Measurements from ENCODE around the gene RDH8. TPM values are rescaled to one million over a fixed set of nuclear protein-coding genes. Genes with fewer than 3 reads are reported as not detected.

RDH8 gene
- total and polyA plus RNA-seq, 2 donors (not counting 3 experiments of a cell fraction or from before 2014, with no cell fraction given), result not detected

DNA sequence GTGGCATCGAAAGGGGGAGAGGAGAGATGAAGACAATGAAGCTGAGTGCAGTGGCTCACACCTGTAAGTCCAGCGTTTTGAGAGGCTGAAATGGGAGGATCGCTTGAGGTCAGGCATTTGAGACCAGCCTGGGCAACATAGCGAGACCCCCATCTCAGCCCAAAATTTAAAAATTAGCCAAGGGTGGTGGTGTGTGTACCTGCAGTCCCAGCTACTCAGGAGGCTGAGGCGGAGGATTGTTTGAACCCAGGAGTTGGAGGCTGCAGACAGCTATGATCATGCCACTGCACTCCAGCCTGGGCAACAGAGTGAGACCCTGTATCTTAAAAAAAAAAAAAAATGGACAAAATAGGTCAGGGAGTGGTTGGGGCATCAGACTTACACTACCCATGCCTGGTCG, 7.6 kb downstream of the RDH8 start:
- Histone ChIP-seq H3K79me2 (ENCODE audit: control insufficient read depth, insufficient read depth, low read length) (no peaks in the 10 kb centered on the region), H3K27me3 (ENCODE audit: control insufficient read depth in 2 of 2, insufficient read depth in 2 of 2, low read length in 2 of 2) (no peaks in the 10 kb centered on the region), H3K9ac (replicated peaks; ENCODE audit: extremely low read depth, insufficient read depth, low read length) (no peak overlapping the region), H3K4me3 (replicated peaks in 1 of 3; ENCODE audit: insufficient read depth in 1 of 3, low read depth in 1 of 3, low read length in 3 of 3) (no peak overlapping the region), H3K36me3 (ENCODE audit: control insufficient read depth in 2 of 2, extremely low read depth in 1 of 2, insufficient read depth in 2 of 2, low read length in 2 of 2) (no peaks in the 10 kb centered on the region), H3K4me1 (ENCODE audit: control insufficient read depth, extremely low read depth, insufficient read depth, low read length) (no peaks in the 10 kb centered on the region), H3K9me1 (replicated peaks; ENCODE audit: control insufficient read depth, extremely low read depth, insufficient read depth, low read length) (no peaks in the 10 kb centered on the region), H3K27ac (ENCODE audit: insufficient read depth, low read depth, low read length) (no peak overlapping the region), H3K9me3 (replicated peaks; ENCODE audit: control insufficient read depth, insufficient read depth, low read length) (no peaks in the 10 kb centered on the region), H4K20me1 (replicated peaks; ENCODE audit: control insufficient read depth, extremely low read depth, insufficient read depth, low read length) (no peaks in the 10 kb centered on the region), H2AFZ (ENCODE audit: low read depth, low read length) (no peak overlapping the region), H3K4me2 (ENCODE audit: insufficient read depth, low read length) (no peak overlapping the region)
- dilution Hi-C loops (cut with MboI; ENCODE audit: extremely low pct_ligation_motif_present, low sequenced_read_pairs) (no loop called here), intact Hi-C loops (cut with micrococcal nuclease) (no loop called here)
- no peak for FAIRE-seq
- no TSS peak for BruUV-seq (replicated peaks)
- no peak for DNase-seq (ENCODE audit: low read depth, low spot score)
- POLR2A ChIA-PET, result no interaction called here
- TF ChIP-seq, protein P1, sequence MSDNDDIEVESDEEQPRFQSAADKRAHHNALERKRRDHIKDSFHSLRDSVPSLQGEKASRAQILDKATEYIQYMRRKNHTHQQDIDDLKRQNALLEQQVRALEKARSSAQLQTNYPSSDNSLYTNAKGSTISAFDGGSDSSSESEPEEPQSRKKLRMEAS (IDR thresholded peaks at IDR 0.05; ENCODE audit: insufficient read depth, insufficient read length), result no peak
- TF ChIP-seq POLR2AphosphoS5 (IDR thresholded peaks at IDR 0.05; ENCODE audit: insufficient read depth, low read depth, low read length) (no peak), EZH2 (IDR thresholded peaks at IDR 0.05; ENCODE audit: borderline replicate concordance, low read depth, low read length, severe bottlenecking) (no peak), POLR2A (IDR thresholded peaks at IDR 0.05; ENCODE audit: low read depth, low read length) (no peak), JUN (IDR thresholded peaks at IDR 0.05; ENCODE audit: borderline replicate concordance, insufficient read depth, insufficient read length, low read depth) (no peak), FOS (IDR thresholded peaks at IDR 0.05; ENCODE audit: borderline replicate concordance, insufficient read depth, low read length) (no peak), MYC (IDR thresholded peaks at IDR 0.05; ENCODE audit: low read depth, low read length) (no peak), GATA2 (IDR thresholded peaks at IDR 0.05; ENCODE audit: insufficient read depth, insufficient read length, low read depth, low read length) (no peak)
- TF ChIP-seq, protein P2, sequence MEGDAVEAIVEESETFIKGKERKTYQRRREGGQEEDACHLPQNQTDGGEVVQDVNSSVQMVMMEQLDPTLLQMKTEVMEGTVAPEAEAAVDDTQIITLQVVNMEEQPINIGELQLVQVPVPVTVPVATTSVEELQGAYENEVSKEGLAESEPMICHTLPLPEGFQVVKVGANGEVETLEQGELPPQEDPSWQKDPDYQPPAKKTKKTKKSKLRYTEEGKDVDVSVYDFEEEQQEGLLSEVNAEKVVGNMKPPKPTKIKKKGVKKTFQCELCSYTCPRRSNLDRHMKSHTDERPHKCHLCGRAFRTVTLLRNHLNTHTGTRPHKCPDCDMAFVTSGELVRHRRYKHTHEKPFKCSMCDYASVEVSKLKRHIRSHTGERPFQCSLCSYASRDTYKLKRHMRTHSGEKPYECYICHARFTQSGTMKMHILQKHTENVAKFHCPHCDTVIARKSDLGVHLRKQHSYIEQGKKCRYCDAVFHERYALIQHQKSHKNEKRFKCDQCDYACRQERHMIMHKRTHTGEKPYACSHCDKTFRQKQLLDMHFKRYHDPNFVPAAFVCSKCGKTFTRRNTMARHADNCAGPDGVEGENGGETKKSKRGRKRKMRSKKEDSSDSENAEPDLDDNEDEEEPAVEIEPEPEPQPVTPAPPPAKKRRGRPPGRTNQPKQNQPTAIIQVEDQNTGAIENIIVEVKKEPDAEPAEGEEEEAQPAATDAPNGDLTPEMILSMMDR (IDR thresholded peaks at IDR 0.05; ENCODE audit: extremely low read depth in 1 of 2, insufficient read depth in 1 of 2, low read depth in 1 of 2, low read length in 2 of 2), result no peak
- CTCF ChIA-PET, result interaction anchor here (1.3 to 2.4 kb wide), 2 partner anchors 16 to 21 kb away, joined by 3 to 10 read pairs; no protein-coding TSS in a partner anchor

Data from endothelial cell of umbilical vein (primary cell).